HG03571 (cell line): ENCODE results near the gene OPN4.

ENCODE experiments used
- ATAC-seq: cut with Tn5 transposase; IDR thresholded peaks from one replicate; pipeline ENCODE4 v1.9.1; 2021; ENCODE audit not compliant: unreplicated experiment

Gene OPN4

GRCh38 chr10:86699125-86699524 is 44.8 kb downstream of the OPN4 start:
- no peak for ATAC-seq

GRCh38 chr10:86699541-86699940 is 45.2 kb downstream of the OPN4 start:
- no peak for ATAC-seq

- ATAC-seq = no peak
Measured at GRCh38 chr10:86699991-86700840, 45.9 kb downstream of the OPN4 start.

- no peak for ATAC-seq
Measured at GRCh38 chr10:86700851-86701617, 46.7 kb downstream of the OPN4 start.

GRCh38 chr10:86703176-86703575 is 48.8 kb downstream of the OPN4 start:
- no peak for ATAC-seq

- no peak for ATAC-seq
Measured at GRCh38 chr10:86705139-86705538, 50.8 kb downstream of the OPN4 start.

GRCh38 chr10:86705905-86706304 is 51.6 kb downstream of the OPN4 start:
- ATAC-seq = no peak

- ATAC-seq = no peak
Measured at GRCh38 chr10:86706401-86706841, 52.1 kb downstream of the OPN4 start.

- no peak for ATAC-seq
Measured at GRCh38 chr10:86706977-86707376, 52.6 kb downstream of the OPN4 start.

- ATAC-seq = no peak
Measured at GRCh38 chr10:86707505-86707904, 53.2 kb downstream of the OPN4 start.

GRCh38 chr10:86708068-86708782 is 53.9 kb downstream of the OPN4 start:
- ATAC-seq = no peak

GRCh38 chr10:86708783-86709380 is 54.5 kb downstream of the OPN4 start:
- ATAC-seq = no peak

GRCh38 chr10:86709396-86710185 is 55.2 kb downstream of the OPN4 start:
- ATAC-seq = no peak

GRCh38 chr10:86710987-86711512 is 56.7 kb downstream of the OPN4 start:
- ATAC-seq = peak; percentile 87

- peak; percentile 38 for ATAC-seq
Measured at GRCh38 chr10:86711513-86712316, 57.4 kb downstream of the OPN4 start.

- no peak for ATAC-seq
Measured at GRCh38 chr10:86712317-86712707, 58.0 kb downstream of the OPN4 start.

- no peak for ATAC-seq
Measured at GRCh38 chr10:86715156-86715795, 60.9 kb downstream of the OPN4 start.

GRCh38 chr10:86715836-86716235 is 61.5 kb downstream of the OPN4 start:
- no peak for ATAC-seq
